Spleen (tissue), 13 donors: ENCODE results near the gene KLF7. TPM values are rescaled to one million over a fixed set of nuclear protein-coding genes. Genes with fewer than 3 reads are reported as not detected.

Experiments used
- DNase-seq: peaks from one replicate; pipeline ENCODE4 v3.0.0-alpha.2; 2020
- H3K27ac ChIP-seq, 8 donors: fragments of 200-600 bp; sonication (generic) in 7 of 8; 1 replicate in 4 of 8; 2 replicates in 4 of 8; pipeline versions ENCODE4 v1.5.0 to v1.8.0; 2016 to 2021; ENCODE audit warnings: inconsistent platforms in 4 of 8, mild to moderate bottlenecking in 4 of 8, moderate library complexity in 1 of 8
- H3K27me3 ChIP-seq, 7 donors: fragments of 200-600 bp; sonication (generic) in 6 of 7; replicated peaks in 1 of 7; 1 replicate in 4 of 7; 2 replicates in 3 of 7; pipeline versions ENCODE4 v1.5.0 to v1.8.0; 2016 to 2021; ENCODE audit warnings: inconsistent platforms in 3 of 7, mild to moderate bottlenecking in 1 of 7
- H3K36me3 ChIP-seq, 6 donors: fragments of 200-600 bp; sonication (generic) in 5 of 6; 1 replicate in 4 of 6; 2 replicates in 2 of 6; pipeline versions ENCODE4 v1.5.0 to v1.8.0; 2016 to 2021; ENCODE audit warnings: inconsistent platforms in 2 of 6
- H3K4me1 ChIP-seq, 6 donors: fragments of 200-600 bp; sonication (generic) in 5 of 6; 1 replicate in 3 of 6; 2 replicates in 3 of 6; pipeline versions ENCODE4 v1.5.0 to v1.8.0; 2016 to 2021; ENCODE audit warnings: inconsistent platforms in 3 of 6
- H3K4me3 ChIP-seq, 8 donors: fragments of 200-600 bp; sonication (generic) in 7 of 8; 1 replicate in 4 of 8; 2 replicates in 4 of 8; pipeline versions ENCODE4 v1.5.0 to v1.8.0; 2016 to 2021; ENCODE audit warnings: inconsistent platforms in 4 of 8, mild to moderate bottlenecking in 4 of 8, moderate library complexity in 2 of 8
- H3K9me3 ChIP-seq, 8 donors: fragments of 200-600 bp; sonication (generic) in 7 of 8; 1 replicate in 4 of 8; 2 replicates in 4 of 8; pipeline versions ENCODE4 v1.5.0 to v1.8.0; 2016 to 2021; ENCODE audit warnings: inconsistent platforms in 4 of 8
- POLR2A ChIP-seq, 3 donors: fragments of 450-650 bp; IDR thresholded peaks; one replicate each; pipeline ENCODE4 v1.5.1; 2017; ENCODE audit warnings: antibody characterized with exemption in 3 of 3, mild to moderate bottlenecking in 1 of 3
- POLR2AphosphoS5 ChIP-seq, 3 donors: sonication (generic); formaldehyde crosslinking; IDR thresholded peaks; one replicate each; pipeline ENCODE4 v1.5.1; 2017; ENCODE audit warnings: antibody characterized with exemption in 3 of 3
- WGBS, 5 donors: extraction: QIAGEN DNeasy Blood & Tissue Kit in 3 of 5; methylation state at CpG; one replicate each; pipeline versions ENCODE4 v1.1.5 to v1.1.7; 2013 to 2018; 5-methylcytosine and 5-hydroxymethylcytosine counted together
- intact Hi-C: fragments of 100-400 bp; cut with DNase I; formaldehyde crosslinking; loops from one replicate; pipeline ENCODE4 v1.15.0; 2023; ENCODE audit warnings: low total_unique reads
- long read RNA-seq, 2 donors: transcript quantifications; one replicate each; lab custom pipeline, GENCODE V29; 2026
- polyA plus RNA-seq, 3 donors: library from polyadenylated mRNA; stranded (reverse); fragments of 200-250 nt; gene quantifications; one replicate each; pipeline ENCODE4 v1.2.1, GENCODE V29; 2013
- total RNA-seq, 7 donors: library from RNA; depleted of rRNA in 3 of 7; stranded (reverse); fragments of >200 nt in 3 of 7; fragmentation: NEBNext Ultra II Directional in 4 of 7; extraction: Animal tissue kit (Norgen Biotek cat#: 25700) in 4 of 7; gene quantifications; one replicate each; pipeline versions ENCODE4 v1.1.0 to v1.2.1, GENCODE V29; 2016 to 2021
- TF ChIP-seq, protein P1 (sequence below), 11 experiments: fragments of 200-600 bp in 7 of 11; fragments of 450-650 bp in 4 of 11; sonication (generic) in 4 of 11; IDR thresholded peaks in 8 of 11; conservative IDR thresholded peaks in 3 of 11; 1 replicate in 7 of 11; 2 replicates in 4 of 11; pipeline versions ENCODE4 v1.4.0 to v1.8.0; 2016 to 2021; ENCODE audit warnings: antibody characterized with exemption in 11 of 11, inconsistent platforms in 4 of 11, mild to moderate bottlenecking in 1 of 11
- donor health status: healthy with polysubstance abuse.
- donor health status: DM: no; HTN: no; CAD: no; lungs with moderate emphysema.
- donor health status: DM: no; HTN: no; CAD: no.
- donor health status: Bipolar disorder and iron deficiency.
- donor health status: healthy.
- donor health status: DM: no; HTN: no; CAD: no.
- donor health status: DM: yes; HTN: yes; CAD: no.

The KLF7 gene
- total RNA-seq (10 to 100 TPM; 23.6 to 74.4 (median 43.3) TPM), polyA plus RNA-seq (1 to 10 TPM; 2.9 to 3.8 (median 2.9) TPM)
- long read RNA-seq, donor 1, partial matches to known transcripts: 5 of 6 reads
- long read RNA-seq, donor 1, other reads (novel, unspliced or antisense): 0 of 6 reads
- long read RNA-seq, donor 2, full-length matches to known transcripts: 5 of 5 reads
- long read RNA-seq, donor 2, partial matches to known transcripts: 0 of 5 reads
- long read RNA-seq, donor 2, other reads (novel, unspliced or antisense): 0 of 5 reads

DNA sequence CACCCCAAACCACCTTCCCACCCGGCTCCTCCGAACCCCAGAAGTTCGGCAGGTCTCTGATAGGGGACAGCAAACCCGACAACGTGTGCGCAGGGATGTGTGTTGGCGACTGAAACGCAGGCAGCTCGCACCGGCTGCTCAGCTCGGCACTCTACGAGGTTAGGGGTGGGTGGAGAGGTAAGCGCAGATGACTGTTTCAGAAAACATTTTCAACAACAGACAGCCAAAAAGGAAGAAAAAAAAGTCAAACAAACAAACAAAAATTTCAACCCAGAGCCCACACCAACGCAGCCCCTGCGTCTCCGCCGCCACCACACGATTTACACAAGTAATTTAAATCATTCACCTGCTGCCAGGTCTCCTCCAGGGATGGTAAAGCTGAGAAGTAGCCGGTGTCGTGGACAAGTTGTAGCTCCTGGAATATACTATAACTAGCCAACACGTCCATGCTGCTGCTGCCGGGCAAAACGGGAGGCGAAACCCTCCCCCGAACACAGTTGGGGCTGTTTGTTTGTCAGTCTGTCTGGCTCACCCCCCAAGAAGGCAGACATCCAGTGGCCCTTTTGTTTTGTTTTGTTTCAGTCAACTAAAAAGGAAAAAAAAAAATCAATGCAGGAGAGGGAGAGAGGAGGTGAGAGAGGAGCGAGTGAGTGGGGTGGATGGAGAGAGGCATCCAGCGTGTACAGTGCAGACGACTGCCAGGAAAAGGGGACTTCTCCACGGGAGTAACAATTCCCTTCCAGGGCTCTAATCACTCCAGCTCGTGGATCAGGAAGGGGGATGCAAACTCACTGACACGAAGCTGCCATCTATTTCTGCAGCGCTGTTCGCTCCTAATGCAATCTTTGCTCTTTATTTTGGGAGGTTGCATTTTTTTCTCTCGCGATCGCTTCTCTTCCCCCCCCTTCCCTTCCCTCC is at the start of gene KLF7:
KLF7 (minus strand) TSS at position 828 of the 918 bp plus-strand sequence; CDS start at position 448, 380 bp downstream.
- H3K36me3 ChIP-seq: no peaks in the 10 kb centered on the region
- DNase-seq: peak; percentile 90
- H3K27me3 ChIP-seq: peaks cover 0 to 15% (median 0%) of the 10 kb centered on the region in 7 donors
- TF ChIP-seq POLR2A (IDR thresholded peaks at IDR 0.05) (peak; percentile 14 to 37 (median 19)), POLR2AphosphoS5 (IDR thresholded peaks at IDR 0.05) (peak; percentile 74 to 85 (median 77))
- TF ChIP-seq, protein P1, sequence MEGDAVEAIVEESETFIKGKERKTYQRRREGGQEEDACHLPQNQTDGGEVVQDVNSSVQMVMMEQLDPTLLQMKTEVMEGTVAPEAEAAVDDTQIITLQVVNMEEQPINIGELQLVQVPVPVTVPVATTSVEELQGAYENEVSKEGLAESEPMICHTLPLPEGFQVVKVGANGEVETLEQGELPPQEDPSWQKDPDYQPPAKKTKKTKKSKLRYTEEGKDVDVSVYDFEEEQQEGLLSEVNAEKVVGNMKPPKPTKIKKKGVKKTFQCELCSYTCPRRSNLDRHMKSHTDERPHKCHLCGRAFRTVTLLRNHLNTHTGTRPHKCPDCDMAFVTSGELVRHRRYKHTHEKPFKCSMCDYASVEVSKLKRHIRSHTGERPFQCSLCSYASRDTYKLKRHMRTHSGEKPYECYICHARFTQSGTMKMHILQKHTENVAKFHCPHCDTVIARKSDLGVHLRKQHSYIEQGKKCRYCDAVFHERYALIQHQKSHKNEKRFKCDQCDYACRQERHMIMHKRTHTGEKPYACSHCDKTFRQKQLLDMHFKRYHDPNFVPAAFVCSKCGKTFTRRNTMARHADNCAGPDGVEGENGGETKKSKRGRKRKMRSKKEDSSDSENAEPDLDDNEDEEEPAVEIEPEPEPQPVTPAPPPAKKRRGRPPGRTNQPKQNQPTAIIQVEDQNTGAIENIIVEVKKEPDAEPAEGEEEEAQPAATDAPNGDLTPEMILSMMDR (IDR thresholded peaks at IDR 0.05 in 8 of 11, conservative IDR thresholded peaks at IDR 0.05 in 3 of 11): no peak
- peak within 1 kb of the TSS; percentile 51 to 73 (median 63) for H3K4me3 ChIP-seq
- H3K9me3 ChIP-seq: no peaks in the 10 kb centered on the region
- peak within 1 kb of the TSS; percentile 99 to 100 (median 100) for H3K27ac ChIP-seq
- H3K4me1 ChIP-seq: peaks cover 11 to 64% (median 40%) of the 10 kb centered on the region in 6 donors
- 0 to 1% (median 0%) methylated on average over 36 of the region's 36 CpGs for WGBS, 5 donors
- intact Hi-C loops: loop anchor here (10.0 kb wide), 1 partner anchor 309 kb away; no protein-coding TSS in a partner anchor

DNA sequence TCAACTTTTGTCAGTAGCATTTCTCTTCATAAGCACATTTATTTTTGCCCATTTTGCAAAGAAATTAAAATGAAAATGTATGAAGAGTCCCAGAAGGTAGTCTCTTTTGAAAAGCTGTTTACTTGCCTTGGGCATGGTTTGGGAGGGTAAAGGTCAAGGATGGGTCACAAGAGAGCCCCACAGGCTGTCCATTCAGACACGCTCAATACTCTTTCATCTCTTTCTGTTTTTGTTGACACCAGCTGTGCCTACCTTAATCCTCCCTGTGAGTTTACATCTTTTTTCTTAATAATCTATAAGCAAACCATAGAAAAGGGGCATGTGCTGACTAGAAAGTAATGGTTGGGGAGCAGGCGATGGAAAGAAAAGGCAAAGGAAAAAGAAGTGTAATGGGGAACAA is 49.6 kb upstream of the KLF7 start:
- WGBS, 5 donors: 87 to 96% (median 93%) methylated on average over 2 of the region's 2 CpGs
- Histone ChIP-seq H3K36me3 (no peaks in the 10 kb centered on the region), H3K4me3 (no peak overlapping the region), H3K4me1 (no peaks in the 10 kb centered on the region), H3K9me3 (peaks cover 0 to 3% (median 0%) of the 10 kb centered on the region in 8 donors), H3K27me3 (no peaks in the 10 kb centered on the region), H3K27ac (no peak overlapping the region)
- intact Hi-C loops: no loop called here
- TF ChIP-seq POLR2AphosphoS5 (IDR thresholded peaks at IDR 0.05): no peak
- no peak for TF ChIP-seq POLR2A (IDR thresholded peaks at IDR 0.05)
- TF ChIP-seq, protein P1 (IDR thresholded peaks at IDR 0.05 in 8 of 11, conservative IDR thresholded peaks at IDR 0.05 in 3 of 11): no peak
- DNase-seq: no peak

DNA sequence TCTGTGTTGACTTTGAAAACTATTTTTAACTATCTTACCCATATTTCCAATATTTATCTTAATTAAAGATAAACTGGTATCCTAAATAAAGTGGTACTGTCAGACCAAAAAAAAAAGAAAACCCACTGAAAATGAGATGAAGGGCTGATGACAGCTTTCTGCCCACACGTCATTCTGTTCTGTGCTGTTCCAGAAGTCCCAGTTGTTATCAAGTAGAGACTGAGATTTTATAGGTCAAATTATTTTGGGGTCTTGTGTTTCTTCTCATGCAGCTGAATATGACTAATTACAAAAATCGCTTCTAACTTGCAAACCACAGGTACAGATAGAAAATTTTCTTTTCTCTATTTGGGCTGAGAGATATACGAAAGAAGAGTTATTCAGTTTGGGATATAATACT is 48.7 kb upstream of the KLF7 start:
- Histone ChIP-seq H3K4me3 (no peak overlapping the region), H3K4me1 (no peaks in the 10 kb centered on the region), H3K27ac (no peak overlapping the region), H3K36me3 (no peaks in the 10 kb centered on the region), H3K27me3 (no peaks in the 10 kb centered on the region), H3K9me3 (peaks cover 0 to 3% (median 0%) of the 10 kb centered on the region in 8 donors)
- TF ChIP-seq POLR2AphosphoS5 (IDR thresholded peaks at IDR 0.05) (no peak), POLR2A (IDR thresholded peaks at IDR 0.05) (no peak)
- TF ChIP-seq, protein P1 (IDR thresholded peaks at IDR 0.05 in 8 of 11, conservative IDR thresholded peaks at IDR 0.05 in 3 of 11): no peak
- intact Hi-C loops: no loop called here
- DNase-seq: no peak
- WGBS, 5 donors: 68 to 92% (median 84%) methylated on average over 3 of the region's 3 CpGs

DNA sequence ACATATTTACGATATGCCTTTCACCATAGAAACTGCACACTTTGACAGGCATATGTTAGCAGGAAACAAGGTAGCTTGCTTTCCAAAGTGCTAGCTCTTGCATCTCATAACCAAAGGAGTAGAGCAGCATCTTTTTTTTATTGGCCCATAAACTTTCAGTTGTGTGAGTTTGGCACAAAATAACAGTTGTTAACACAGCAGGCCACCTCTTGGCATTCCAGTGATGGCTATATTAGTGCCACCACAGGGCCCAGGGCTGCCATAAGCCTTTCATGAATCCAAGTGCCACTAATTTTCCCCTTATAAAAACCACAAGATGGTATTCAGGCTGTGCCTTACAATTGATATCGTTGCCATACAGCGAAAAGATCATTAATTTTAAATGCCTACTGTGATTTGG is 40.3 kb upstream of the KLF7 start:
- Histone ChIP-seq H3K27me3 (no peaks in the 10 kb centered on the region), H3K27ac (no peak overlapping the region), H3K4me1 (no peaks in the 10 kb centered on the region), H3K4me3 (no peak overlapping the region), H3K36me3 (no peaks in the 10 kb centered on the region), H3K9me3 (no peaks in the 10 kb centered on the region)
- 89 to 97% (median 91%) methylated on average over 3 of the region's 3 CpGs for WGBS, 5 donors
- intact Hi-C loops: no loop called here
- TF ChIP-seq POLR2A (IDR thresholded peaks at IDR 0.05): no peak
- TF ChIP-seq POLR2AphosphoS5 (IDR thresholded peaks at IDR 0.05): no peak
- TF ChIP-seq, protein P1 (IDR thresholded peaks at IDR 0.05 in 8 of 11, conservative IDR thresholded peaks at IDR 0.05 in 3 of 11): no peak
- no peak for DNase-seq
